Activated CD4-positive, CD25-positive, alpha-beta regulatory T cell (primary cell): Measurements from ENCODE around the gene POMP.
"Not testable (repeated sequence)": the region's sequence is repeated elsewhere in the genome, so short reads cannot be mapped to it uniquely, and the experiment has no call there.

ENCODE experiments used
- DNase-seq, 4 experiments: peaks; one replicate each; lab custom pipeline; 2025; lab: John Stamatoyannopoulos, UW

The POMP gene

DNA sequence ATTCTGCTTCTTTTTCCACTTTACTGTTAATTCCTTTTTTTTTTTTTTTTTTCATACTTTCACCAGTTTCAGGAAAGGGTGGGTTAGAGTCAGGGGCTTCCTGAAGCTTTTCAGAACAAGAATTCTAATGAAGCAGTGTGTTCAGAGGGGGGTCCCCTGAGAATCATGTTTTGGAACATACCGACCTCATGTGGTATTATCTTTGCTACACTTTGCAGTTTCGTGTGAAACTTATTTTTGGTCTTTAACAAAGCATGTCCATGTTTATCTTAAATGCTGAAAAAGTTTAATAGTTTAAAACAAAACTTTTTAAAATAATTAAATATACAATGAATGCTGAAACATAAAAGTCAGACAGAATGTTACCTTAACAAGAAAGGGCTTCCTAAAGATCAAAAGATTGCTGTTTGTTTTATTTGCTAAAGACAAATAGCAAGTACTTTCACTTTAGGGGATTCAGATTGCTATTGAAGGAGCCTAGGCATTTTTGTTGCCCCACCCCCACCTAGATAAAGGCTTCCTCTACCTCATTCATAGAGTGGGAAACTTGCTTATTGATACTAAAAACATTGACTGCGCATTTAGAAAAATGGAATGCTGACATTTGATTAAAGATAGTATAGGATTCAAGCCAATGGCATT is 21.1 kb upstream of the POMP start:
- DNase-seq: no peak

DNA sequence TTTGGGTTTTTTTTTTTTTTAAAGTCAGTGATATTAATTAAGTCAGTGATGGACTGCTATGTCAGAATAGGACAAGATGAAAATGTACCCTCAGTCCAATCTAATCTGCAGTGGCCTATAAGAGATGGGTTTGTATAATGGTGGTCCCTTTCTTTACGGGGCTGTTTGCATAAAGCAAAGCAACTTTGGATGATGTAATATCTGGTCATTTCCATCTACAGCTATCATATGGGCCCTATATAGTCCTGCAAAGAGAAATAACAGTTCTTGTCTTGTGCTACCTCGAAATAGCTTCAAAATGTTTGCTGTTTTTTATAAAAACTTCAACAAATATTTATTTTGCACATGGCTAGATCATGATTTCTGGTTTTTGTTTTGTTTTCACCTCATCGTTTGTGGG is 20.2 kb upstream of the POMP start:
- DNase-seq: no peak

DNA sequence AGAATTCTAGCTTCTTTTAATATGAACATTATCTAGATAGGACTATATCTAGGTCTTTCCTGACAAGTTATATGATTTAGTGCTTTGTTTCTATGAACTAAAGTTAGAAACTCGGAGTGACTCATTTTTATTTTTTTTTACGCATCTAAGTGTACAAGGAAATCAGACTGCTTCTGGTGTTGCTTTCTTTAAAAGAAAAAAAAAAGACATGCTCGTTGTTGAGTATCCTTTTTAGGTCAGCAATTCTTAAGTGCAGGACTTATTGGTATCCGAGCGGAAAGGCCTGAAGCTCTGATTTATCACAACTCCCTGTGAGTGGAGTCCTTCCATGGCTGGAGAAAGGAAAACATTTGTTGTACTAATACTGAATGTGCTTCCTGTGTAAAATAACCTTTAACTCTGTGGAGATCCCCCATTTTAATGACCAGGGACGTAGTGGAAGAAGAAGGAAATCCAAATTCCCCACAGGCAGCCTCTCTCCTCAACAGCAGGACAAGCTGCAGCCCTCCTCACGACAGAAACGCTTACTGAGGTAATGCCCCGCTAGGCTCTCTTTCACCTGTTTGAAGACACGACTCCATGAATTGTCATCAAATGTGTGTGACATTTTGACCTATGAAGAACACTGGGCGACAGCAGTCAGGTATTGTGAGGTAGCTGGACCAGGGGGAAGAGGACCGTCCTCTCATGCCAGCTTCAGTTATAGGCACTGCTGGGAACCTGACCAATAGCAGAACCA is 17.9 kb upstream of the POMP start:
- DNase-seq: no peak

DNA sequence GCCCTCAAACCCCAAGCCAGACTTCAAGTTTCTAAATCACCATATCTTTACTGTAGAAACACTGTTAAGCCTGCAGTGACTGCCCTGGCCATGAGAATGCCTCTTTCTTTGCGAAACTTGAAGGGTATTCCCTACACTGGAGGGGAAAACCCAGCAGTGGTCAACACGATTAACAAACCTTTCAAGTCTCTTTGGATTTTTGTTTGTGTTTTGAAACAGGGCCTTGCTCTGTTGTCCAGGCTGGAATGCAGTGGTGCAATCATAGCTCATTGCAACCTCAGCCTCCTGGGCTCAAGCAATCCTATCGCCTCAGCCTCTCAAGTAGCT is 17.4 kb upstream of the POMP start:
- no peak for DNase-seq

DNA sequence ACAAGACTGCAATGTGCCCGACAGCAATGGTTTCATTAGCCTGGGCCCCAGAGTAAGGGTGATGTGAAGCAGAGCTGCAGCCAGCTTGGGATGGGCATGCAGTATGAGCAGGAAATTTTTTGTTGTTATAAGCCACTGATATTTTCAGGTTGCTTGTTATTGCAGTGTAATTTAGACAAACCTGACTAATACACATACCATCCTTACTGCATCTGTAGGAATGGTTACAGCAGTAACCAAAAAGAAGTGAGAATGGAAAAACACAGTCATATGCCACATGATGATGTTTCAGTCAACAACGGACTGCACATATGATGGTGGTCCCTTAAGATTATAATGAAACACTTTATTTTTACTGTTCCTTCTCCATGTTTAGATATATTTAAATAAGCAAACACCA is 8.6 kb upstream of the POMP start:
- DNase-seq: no peak

DNA sequence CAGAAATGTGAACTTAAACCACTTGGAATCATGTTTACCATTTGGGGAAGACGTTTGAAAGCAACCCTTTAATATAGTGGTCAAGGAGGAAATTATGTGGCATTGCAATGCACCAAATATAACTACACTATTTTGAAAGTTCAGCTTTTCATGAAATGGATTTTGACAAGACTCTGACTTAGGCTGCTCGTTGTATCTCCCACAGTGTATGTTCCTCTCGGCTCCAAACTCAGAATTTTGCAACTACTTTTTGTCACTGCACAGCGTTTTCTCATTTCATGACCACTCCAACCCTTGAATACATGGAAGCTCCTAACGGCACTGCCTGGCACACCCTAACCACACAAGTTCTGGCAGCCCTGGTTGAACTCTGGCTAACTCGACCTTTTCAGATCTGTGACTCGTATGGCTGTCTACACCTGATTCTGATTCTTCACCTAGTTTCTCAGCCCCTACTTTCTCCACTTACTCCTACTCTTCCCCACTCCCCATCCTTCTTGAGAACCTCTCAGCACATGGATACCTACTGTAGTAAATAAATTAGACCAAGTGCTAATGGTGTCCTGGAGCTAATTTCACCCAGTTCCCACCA is 7.0 kb upstream of the POMP start:
- DNase-seq: no peak

DNA sequence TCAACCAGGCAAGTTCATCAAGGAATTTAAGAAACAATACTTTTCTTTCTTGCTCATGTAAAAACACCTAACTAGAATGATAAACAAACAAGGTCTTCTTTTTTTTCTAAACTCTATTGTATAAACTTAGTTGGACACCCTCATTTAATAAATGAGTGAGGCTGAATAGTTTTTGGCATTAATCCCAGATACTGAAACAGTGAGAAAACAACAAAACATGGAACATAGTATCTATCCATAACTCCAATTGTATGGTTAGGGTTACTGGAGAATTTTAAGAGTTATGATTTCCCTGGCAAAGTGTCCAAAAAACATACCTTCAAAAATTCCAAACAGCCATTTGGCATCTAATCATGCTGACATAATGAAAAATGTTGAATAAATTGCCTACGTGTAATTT is 5.8 kb upstream of the POMP start:
- no peak for DNase-seq

DNA sequence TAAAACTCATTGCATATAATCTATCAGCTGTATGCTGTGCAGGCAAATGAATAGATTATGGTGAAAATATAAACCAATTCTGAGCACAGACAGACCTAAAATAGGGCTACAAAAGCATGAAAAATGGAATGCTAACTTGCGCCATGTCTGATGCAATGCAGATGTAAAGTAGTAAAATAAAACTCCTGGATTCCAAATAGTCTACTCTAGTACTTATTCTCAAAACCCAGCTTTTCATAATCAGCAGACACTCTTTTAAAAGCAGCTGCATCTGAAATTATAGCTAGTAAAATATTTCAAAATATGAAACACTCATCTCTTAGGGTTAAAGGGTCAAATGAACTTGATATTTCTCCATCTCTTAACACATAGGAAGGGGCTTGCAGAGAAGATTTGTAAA is 4.7 kb upstream of the POMP start:
- DNase-seq: no peak

DNA sequence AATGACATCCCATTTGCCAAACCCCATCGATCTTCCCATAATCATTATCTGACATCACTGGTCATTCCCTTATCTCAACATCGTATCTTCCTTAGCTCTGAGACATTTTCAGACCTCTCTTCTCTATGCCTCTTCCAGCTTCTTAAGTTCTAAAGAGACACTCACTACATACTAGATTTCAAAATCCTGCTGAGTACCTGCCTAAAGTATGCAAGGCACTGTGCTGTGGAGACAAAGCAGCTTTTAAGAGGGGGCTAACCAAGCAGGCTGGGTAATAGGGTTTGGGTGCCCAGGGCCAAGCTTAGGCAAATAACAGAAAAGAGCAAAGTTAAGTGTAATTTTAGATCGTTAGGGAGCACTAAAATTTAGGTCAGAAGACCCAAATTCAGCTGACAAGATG is 3.4 kb upstream of the POMP start:
- no peak for DNase-seq

DNA sequence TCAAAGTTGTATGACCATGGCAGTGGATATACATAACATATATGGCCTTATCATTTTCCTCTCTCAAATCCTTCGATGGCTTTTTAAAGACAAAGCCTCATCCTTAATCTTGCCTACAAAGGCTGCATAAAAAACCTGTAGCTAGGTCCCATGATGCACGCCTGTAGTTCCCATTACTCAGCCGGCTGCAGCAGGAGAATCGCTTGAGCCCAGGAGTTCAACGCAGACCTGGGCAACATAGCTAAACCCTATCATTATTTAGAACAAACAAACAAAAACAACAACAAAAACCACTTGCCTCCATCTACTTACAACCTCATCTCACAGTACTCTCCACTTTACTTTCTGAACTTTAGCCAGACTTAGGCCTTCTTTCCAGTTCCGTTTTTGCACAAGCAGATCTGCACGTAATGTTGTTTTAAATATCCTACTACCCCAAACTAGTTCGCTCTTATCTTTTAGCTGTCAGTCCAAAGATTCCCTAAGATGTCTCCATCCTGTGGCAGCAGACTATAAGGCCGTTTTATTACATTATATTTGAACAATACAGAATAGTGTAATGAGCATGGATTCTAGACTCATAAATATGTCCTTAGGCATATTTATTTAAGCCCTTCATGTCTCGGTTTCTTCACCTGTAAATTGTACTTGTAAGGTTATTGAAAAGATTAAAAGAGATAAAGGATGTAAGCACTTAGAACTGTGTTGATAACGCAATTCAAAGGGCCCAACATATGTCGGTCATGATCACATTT is 969 bp upstream of the POMP start:
- no peak for DNase-seq

DNA sequence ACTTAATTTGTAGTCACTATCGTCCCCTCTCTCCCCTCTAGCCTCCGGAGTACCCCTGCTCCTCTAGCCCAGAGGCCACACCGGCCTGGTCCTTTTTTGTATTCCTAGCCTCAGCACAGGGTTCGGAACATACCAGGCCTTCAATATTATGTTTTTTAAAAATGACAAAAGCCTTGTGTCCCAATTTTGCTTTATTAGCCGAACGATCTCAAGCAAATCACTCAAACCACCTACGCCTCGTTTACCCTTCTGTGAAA is 463 bp upstream of the POMP start:
- DNase-seq: no peak

DNA sequence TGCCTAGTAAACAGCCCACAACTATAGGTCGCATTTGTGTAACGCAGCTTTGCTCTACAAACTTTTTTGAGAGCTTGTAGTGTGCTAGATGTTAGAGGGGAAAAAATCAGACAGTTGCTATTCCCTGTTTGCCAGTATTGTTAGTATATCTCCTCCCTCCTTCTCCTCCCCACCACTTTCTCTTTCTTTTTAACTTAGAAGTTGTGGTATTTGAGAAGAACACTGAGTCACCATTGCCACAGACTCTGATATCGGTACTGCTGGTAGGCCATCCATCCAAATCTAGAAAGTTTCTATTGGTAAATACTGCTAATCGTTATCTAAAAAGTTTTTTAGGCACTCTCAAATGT is 666 bp downstream of the POMP start:
- DNase-seq: no peak

DNA sequence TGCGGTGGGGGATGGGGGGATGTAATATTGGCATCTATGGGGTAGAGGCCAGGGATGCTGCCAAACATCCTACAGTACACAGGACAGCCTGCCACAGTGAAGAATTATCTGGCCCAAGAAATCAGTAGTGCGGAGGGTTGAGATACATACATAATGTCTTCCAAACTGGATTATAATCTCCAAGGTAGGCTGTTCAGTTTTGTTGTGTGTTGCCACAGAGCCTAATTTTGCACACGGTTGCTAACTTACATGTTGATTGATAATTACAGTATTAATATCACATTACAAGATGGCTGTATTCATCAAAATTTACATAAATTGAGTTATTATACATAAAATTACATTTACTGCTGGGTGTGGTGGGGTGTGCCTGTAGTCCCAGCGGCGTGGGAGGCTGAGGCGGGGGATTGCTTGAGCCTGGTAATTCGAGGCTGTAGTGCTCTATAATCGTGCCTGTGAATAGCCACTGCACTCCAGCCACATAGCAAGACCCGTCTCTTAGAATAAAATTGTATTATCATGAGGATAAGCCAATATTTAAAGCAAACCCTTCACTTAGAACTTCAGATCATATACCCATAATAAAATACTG is 8.1 kb downstream of the POMP start:
- no peak for DNase-seq

DNA sequence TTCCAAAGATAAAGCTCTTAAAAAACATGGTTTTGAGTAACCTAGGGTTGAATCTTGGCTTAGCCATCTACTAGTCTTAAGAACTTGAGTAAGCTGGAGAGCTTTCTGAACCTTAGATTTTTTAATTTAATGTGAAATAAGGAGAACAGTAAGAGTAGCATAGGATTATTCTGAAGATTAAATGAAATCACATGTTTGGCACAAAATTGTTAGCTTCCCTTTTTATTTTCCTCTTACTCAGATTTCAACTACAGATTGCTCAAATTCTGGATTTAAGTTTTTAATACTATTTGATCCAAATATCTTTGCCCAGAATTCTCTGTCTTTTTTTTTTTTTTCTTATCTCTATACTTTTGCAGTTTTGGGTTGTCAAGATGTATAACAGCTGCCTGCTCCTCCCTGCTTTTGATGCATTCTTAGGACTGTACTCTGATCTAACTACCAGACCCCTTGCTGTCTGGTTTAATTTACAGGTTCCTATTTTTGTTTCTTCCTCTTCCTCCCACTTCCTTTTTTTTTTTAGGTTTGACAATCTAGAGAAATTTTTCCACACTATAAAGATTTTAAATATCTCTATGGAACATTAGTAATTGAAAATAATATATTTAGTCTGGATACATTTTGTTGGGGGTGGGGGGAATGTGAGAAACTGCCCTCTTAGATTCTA is 12.3 kb downstream of the POMP start:
- DNase-seq: no peak

DNA sequence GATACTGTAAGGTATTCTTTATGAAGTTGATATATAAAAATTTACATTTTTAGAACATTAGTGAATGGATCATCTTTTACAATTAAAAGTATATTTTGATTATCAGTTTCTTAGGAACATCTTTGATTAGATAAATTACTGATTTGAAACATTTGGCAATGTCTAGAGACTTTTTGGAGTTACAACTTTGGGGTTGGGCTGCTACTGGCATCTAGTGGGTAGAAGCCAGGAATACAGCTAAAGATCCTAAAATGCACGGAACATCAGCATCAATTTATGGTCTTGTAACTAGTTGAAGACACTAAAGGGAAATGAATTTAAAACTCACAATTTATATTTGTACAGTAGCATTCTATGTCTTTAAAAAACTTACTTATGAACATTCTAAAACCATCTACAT is 19.9 kb downstream of the POMP start:
- DNase-seq: no peak

DNA sequence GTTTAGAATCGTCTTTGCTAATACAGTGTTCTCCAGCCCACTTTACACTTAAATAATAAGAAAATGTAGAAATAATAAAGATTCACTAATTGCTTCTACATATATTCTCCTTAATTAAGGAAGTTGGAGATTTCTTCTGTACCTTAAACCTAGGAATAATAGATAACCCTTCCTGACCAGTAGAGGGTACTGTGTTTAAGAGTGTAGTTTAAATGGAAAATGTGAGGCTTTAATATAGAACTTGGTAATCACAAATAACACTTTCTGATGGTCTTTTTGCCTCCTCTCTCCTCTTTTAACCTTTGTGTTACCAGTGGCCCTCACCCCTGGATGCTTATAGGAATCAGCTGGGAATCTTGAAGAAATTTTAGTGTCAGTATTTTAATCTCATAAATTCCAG is 20.7 kb downstream of the POMP start:
- DNase-seq: no peak

DNA sequence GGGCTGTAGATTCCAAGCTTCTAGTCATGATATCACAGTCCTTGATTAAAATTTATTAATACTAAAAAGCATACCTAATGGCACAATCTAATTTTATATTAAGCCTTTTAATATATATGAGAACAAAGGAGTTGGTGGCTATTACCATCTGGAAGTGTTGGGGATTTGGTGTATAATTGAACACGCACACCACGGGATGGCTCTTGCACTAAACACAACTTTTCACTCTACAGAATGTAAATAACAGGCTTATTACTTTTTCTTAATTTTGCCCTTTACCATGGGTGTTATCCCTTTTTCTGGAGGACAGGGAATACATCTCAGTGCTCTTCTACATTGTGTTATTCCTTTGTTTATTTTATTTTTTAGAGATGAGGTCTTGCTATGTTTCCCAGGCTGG is 21.6 kb downstream of the POMP start:
- no peak for DNase-seq

DNA sequence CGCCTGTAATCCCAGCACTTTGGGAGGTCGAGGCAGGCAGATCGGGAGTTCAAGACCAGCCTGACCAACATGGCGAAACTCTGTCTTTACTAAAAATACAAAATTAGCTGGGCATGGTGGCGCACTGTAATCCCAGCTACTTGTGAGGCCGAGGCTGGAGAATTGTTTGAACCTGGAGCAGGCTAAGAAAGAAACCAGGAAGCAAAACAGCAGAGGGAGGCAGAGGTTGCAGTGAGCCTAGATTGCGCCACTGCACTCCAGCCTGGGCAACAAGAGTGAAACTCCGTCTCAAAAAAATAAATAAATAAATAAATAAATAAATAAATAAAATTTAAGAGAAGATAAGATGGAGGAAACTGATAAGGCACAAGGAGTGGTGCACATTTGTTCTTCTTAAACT is 24.2 kb downstream of the POMP start:
- not testable (repeated sequence) for DNase-seq

DNA sequence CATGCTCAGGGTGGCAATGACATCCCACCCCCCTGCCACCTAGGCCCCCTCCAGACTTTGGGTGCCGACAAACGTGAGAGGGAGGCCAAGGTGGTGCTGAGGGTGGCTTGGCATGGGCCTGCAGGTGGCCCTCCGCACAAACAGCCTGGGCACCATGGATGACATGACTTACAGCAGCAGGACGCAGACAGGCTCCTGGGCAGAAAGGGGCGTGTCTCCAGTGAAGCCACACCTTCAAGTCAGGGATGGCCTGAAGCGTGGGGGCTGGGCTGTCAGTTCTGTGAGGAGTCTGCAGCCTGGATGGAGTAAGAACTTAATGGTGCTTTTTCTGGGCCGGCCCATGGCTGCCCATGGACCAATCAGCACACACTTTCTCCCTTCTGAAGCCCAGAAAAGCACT is 25.3 kb downstream of the POMP start:
- DNase-seq: no peak

DNA sequence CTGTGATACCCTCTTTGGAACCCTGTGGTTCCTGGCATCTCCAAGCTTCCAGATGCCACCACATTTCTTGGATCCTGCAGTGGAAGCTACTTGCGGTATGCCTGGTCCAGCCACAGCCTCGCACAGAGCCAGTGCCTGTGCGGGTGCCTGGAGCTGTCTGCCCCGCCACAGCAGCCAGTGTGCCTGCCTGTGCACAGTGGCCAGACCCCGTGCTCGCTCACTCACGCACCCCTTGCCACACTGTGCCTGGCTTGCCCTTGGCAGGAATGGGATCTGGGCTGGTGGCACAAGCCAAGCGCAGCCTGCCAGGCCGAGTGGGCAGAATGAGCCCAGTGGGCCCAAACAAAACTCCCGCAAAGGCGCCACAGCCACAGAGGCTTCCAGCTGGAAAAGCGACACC is 26.2 kb downstream of the POMP start:
- no peak for DNase-seq

DNA sequence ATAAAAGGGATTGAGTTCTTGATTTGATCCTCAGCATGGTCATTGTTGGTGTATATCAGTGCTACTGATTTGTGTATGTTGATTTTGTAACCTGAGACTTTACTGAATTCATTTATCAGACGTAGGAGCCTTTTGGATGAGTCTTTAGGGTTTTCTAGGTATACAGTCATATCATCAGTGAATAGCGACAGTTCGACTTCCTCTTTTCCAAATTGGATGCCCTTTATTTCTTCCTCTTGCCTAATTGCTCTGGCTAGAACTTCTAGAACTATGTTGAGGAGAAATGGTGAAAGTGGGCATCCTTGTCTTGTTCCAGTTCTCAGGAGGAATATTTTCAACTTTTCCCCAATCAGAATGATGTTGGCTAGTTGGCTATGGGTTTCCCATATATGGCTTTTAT is 27.0 kb downstream of the POMP start:
- no peak for DNase-seq

DNA sequence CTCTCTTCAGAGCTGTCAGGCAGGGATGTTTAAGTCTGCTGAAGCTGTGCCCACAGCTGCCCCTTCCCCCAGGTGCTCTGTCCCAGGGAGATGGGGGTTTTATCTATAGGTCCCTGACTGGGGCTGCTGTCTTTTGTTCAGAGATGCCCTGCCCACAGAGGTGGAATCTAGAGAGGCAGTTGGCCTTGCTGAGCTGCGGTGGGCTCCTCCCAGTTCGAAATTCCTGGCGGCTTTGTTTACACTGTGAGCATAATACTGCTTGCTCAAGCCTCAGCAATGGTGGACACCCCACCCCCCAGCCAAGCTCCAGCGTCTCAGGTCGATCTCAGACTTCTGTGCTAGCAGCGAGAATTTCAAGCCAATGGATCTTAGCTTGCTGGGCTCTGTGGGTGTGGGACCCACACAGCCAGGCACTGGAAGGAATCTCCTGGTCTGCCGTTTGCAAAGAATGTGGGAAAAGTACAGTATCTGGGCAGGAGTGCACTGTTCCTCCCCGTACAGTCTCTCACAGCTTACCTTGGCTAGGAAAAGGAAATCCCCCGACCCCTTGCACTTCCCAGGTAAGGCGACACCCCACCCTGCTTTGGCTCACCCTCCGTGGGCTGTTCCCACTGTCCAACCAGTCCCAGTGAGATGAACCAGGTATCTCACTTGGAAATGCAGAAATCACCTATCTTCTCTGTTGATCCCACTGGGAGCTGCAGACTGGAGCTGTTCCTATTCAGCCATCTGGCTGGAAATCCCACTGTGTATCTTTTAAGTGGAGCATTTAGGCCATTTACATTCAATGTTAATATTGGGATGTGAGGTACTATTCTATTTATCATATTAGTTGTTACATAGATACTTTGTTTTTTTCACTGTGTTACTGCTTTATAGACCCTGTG is 34.9 kb downstream of the POMP start:
- DNase-seq: not testable (repeated sequence)
